HEK293 (cell line): ENCODE results near the gene LAMA4.

ENCODE experiments used
- CTCF ChIA-PET: fragments of 350-600 bp; formaldehyde crosslinking; extraction: SDS; loops from one replicate; lab custom pipeline; 2021; ENCODE audit warnings: antibody characterized with exemption; lab: Yijun Ruan, JAX
- POLR2A ChIA-PET: fragments of 300-600 bp; formaldehyde crosslinking; extraction: SDS; loops from one replicate; lab custom pipeline; 2020; ENCODE audit warnings: antibody characterized with exemption, inconsistent platforms; lab: Yijun Ruan, JAX
- H3K27ac ChIP-seq: fragments of 200-500 bp; sonication (Bioruptor generic); 2 replicates; pipeline ENCODE4 v1.5.1; 2014; ENCODE audit warnings: low read depth, low read length, control low read depth, inconsistent platforms; ENCODE audit errors: extremely low read depth
- H3K36me3 ChIP-seq, 2 experiments: fragments of 200-500 bp in 1 of 2; sonication (Bioruptor generic) in 1 of 2; 1 replicate in 1 of 2; 2 replicates in 1 of 2; pipeline ENCODE4 v1.5.1; 2014 to 2017; ENCODE audit warnings: inconsistent platforms in 2 of 2, low read length in 2 of 2; ENCODE audit not compliant: control insufficient read depth in 2 of 2, insufficient read depth in 1 of 2
- H3K4me1 ChIP-seq: fragments of 200-500 bp; sonication (Bioruptor generic); 2 replicates; pipeline ENCODE4 v1.5.1; 2014; ENCODE audit warnings: mild to moderate bottlenecking, low read length, inconsistent platforms; ENCODE audit not compliant: control insufficient read depth, insufficient read depth
- H3K4me3 ChIP-seq: 2 replicates; pipeline ENCODE4 v1.5.1; 2011; ENCODE audit warnings: low read depth, mild to moderate bottlenecking, control low read depth, low read length, moderate library complexity
- H3K9me3 ChIP-seq: fragments of 200-500 bp; sonication (Bioruptor generic); 2 replicates; pipeline ENCODE4 v1.5.1; 2014; ENCODE audit warnings: low read depth, low read length, inconsistent platforms; ENCODE audit not compliant: control insufficient read depth, insufficient read depth
- BCL11A ChIP-seq: fragments of 450-650 bp; formaldehyde crosslinking; IDR thresholded peaks from 2 replicates; pipeline ENCODE4 v1.5.1; 2016; ENCODE audit warnings: low read depth, missing biosample characterization, missing genetic modification characterization
- BCL11B ChIP-seq: fragments of 450-650 bp; formaldehyde crosslinking; IDR thresholded peaks from 2 replicates; pipeline ENCODE4 v1.5.1; 2016; ENCODE audit warnings: low read depth, missing biosample characterization, missing genetic modification characterization
- ELK4 ChIP-seq: IDR thresholded peaks from 2 replicates; pipeline ENCODE4 v1.6.1; 2011; ENCODE audit warnings: mild to moderate bottlenecking, low read depth, low read length, borderline replicate concordance
- FEZF1 ChIP-seq: fragments of 450-650 bp; formaldehyde crosslinking; IDR thresholded peaks from 2 replicates; pipeline ENCODE4 v1.5.1; 2016; ENCODE audit warnings: missing biosample characterization, missing genetic modification characterization
- GLIS1 ChIP-seq: fragments of 450-650 bp; formaldehyde crosslinking; IDR thresholded peaks from 2 replicates; pipeline ENCODE4 v1.5.1; 2016; ENCODE audit warnings: missing biosample characterization, missing genetic modification characterization
- OSR2 ChIP-seq: fragments of 450-650 bp; formaldehyde crosslinking; IDR thresholded peaks from 2 replicates; pipeline ENCODE4 v1.5.1; 2016; ENCODE audit warnings: missing biosample characterization, missing genetic modification characterization
- REPIN1 ChIP-seq: fragments of 450-650 bp; formaldehyde crosslinking; IDR thresholded peaks from 2 replicates; pipeline ENCODE4 v1.5.1; 2017; ENCODE audit warnings: missing biosample characterization, missing genetic modification characterization, low read depth
- TRIM28 ChIP-seq: IDR thresholded peaks from 2 replicates; pipeline ENCODE4 v1.6.1; 2011; ENCODE audit warnings: low read length, control low read depth, borderline replicate concordance
- YY2 ChIP-seq: fragments of 450-650 bp; formaldehyde crosslinking; IDR thresholded peaks from 2 replicates; pipeline ENCODE4 v1.5.1; 2016; ENCODE audit warnings: missing biosample characterization, missing genetic modification characterization
- ZBTB1 ChIP-seq: fragments of 450-650 bp; formaldehyde crosslinking; IDR thresholded peaks from 2 replicates; pipeline ENCODE4 v1.5.1; 2016; ENCODE audit warnings: missing biosample characterization, missing genetic modification characterization
- ZNF114 ChIP-seq: fragments of 450-650 bp; formaldehyde crosslinking; IDR thresholded peaks from 2 replicates; pipeline ENCODE4 v1.5.0; 2017; ENCODE audit warnings: missing biosample characterization, missing genetic modification characterization
- ZNF24 ChIP-seq: fragments of 450-650 bp; formaldehyde crosslinking; IDR thresholded peaks from 2 replicates; pipeline ENCODE4 v1.5.1; 2016; ENCODE audit warnings: missing biosample characterization, missing genetic modification characterization
- ZNF341 ChIP-seq: fragments of 450-650 bp; formaldehyde crosslinking; IDR thresholded peaks from 2 replicates; pipeline ENCODE4; 2016; ENCODE audit warnings: low read depth, missing biosample characterization, missing genetic modification characterization
- ZNF426 ChIP-seq: fragments of 450-650 bp; formaldehyde crosslinking; IDR thresholded peaks from 2 replicates; pipeline ENCODE4 v1.5.1; 2017; ENCODE audit warnings: missing biosample characterization, missing genetic modification characterization, mild to moderate bottlenecking, inconsistent platforms, moderate library complexity
- ZNF561 ChIP-seq: fragments of 450-650 bp; IDR thresholded peaks from 2 replicates; pipeline ENCODE4 v1.5.1; 2018; ENCODE audit warnings: missing biosample characterization, missing genetic modification characterization, borderline replicate concordance
- ZNF629 ChIP-seq: fragments of 450-650 bp; formaldehyde crosslinking; IDR thresholded peaks from 2 replicates; pipeline ENCODE4 v1.5.1; 2017; ENCODE audit warnings: missing biosample characterization, missing genetic modification characterization
- ZNF664 ChIP-seq: fragments of 450-650 bp; formaldehyde crosslinking; IDR thresholded peaks from 2 replicates; pipeline ENCODE4 v1.5.1; 2016; ENCODE audit warnings: missing biosample characterization, missing genetic modification characterization
- ZNF843 ChIP-seq: fragments of 450-650 bp; formaldehyde crosslinking; IDR thresholded peaks from 2 replicates; pipeline ENCODE4 v1.5.1; 2016; ENCODE audit warnings: missing biosample characterization, missing genetic modification characterization
- TF ChIP-seq, protein P1 (sequence below): fragments of 450-650 bp; formaldehyde crosslinking; IDR thresholded peaks from 2 replicates; pipeline ENCODE4 v1.5.1; 2017; ENCODE audit warnings: missing biosample characterization, missing genetic modification characterization

The LAMA4 gene

DNA sequence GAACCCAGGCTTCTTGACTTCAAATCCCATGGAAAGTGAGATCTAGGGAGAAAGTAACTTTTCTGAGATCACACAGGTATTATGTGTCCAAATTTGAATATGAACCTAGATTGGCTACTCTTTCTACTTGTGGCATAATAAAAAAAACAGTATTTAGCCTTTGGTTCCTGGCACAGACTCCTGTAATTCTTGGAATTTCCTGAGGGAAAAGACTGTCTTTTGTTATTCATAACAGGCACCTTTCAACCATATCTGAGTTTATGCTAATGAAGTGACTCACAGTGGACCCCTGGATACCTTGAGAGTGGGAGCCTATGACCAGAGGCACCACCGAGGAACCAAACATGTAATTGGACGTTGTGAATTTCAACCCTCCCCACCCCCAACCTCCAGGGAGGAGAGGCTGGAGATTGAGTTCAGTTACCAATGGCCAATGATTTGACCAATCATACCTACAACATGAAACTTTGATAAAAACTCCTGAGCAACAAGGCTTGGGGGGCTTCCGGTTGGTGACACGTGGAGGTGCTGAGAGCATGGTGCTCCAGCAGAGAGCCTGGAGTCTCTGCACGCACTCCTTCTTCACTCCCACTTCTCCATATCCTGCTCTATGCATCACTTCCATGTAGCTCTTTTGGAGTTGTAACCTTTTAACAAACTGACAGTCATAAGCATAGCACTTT, 48.8 kb downstream of the LAMA4 start:
- Histone ChIP-seq H3K4me1 (peaks cover 34% of the 10 kb centered on the region), H3K27ac (no peak overlapping the region), H3K36me3 (no peaks in the 10 kb centered on the region), H3K9me3 (no peaks in the 10 kb centered on the region), H3K4me3 (no peak overlapping the region)
- ChIA-PET POLR2A (interaction anchor here (1.2 kb wide), 1 partner anchor 47 kb away, joined by 3 read pairs; no protein-coding TSS in a partner anchor), CTCF (interaction anchor here (1.0 to 1.6 kb wide), 3 partner anchors 21 to 90 kb away, joined by 3 to 8 read pairs (median 3); no protein-coding TSS in a partner anchor)
- TF ChIP-seq BCL11B (tag by site-specific recombination) (no peak), ZNF24 (tag by site-specific recombination) (no peak), ZNF629 (no peak), YY2 (no peak), GLIS1 (tag by site-specific recombination) (no peak), ZNF426 (tag by site-specific recombination) (no peak), ZNF843 (tag by site-specific recombination) (no peak), BCL11A (tag by site-specific recombination) (no peak), ZNF561 (tag by site-specific recombination) (no peak), ELK4 (no peak), ZBTB1 (tag by site-specific recombination) (no peak)
- TF ChIP-seq, protein P1, sequence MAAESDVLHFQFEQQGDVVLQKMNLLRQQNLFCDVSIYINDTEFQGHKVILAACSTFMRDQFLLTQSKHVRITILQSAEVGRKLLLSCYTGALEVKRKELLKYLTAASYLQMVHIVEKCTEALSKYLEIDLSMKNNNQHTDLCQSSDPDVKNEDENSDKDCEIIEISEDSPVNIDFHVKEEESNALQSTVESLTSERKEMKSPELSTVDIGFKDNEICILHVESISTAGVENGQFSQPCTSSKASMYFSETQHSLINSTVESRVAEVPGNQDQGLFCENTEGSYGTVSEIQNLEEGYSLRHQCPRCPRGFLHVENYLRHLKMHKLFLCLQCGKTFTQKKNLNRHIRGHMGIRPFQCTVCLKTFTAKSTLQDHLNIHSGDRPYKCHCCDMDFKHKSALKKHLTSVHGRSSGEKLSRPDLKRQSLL: no peak

DNA sequence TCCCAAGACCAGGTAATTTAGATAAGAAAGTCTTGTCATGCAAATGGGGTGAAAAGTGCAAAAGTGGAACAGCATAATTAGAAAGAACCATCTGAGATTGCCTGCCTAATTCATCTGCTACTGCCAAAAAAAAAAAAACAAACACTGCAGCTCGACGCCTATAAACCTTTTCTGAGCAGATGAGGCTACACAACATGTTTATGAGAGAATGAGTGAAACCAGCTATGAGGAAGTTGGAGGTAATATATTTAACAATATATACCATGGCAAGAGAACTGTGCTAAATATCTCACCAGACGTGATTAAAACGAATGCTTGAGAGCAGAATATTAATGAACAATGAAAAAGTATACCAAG, 50.0 kb downstream of the LAMA4 start:
- Histone ChIP-seq H3K9me3 (no peaks in the 10 kb centered on the region), H3K27ac (no peak overlapping the region), H3K4me3 (no peak overlapping the region), H3K4me1 (peaks cover 34% of the 10 kb centered on the region), H3K36me3 (no peaks in the 10 kb centered on the region)
- ChIA-PET CTCF (interaction anchor here (0.6 to 1.6 kb wide), 6 partner anchors 19 to 91 kb away, joined by 3 to 8 read pairs (median 4); partner anchors contain the start of gene LAMA4), POLR2A (interaction anchor here (1.2 kb wide), 1 partner anchor 49 kb away, joined by 3 read pairs; no protein-coding TSS in a partner anchor)
- TF ChIP-seq ZNF341 (tag by site-specific recombination): 0 out of 2 replicates have a peak, but pooled peaks have one; percentile 15
- TF ChIP-seq ZNF664 (tag by site-specific recombination): peak; percentile 41; the same call in 1 of the 2 replicates
- TF ChIP-seq ZNF843 (tag by site-specific recombination): no peak
- peak; percentile 69 for TF ChIP-seq OSR2 (tag by site-specific recombination)
- TF ChIP-seq REPIN1 (tag by site-specific recombination): no peak
- TF ChIP-seq FEZF1 (tag by site-specific recombination): 0 out of 2 replicates have a peak, but pooled peaks have one; percentile 42

- CTCF ChIA-PET: interaction anchor here (0.6 to 1.6 kb wide), 5 partner anchors 23 to 92 kb away, joined by 3 to 8 read pairs (median 4); partner anchors contain the start of gene LAMA4
- H3K4me1 ChIP-seq: peaks cover 36% of the 10 kb centered on the region
- no peak for TF ChIP-seq ZNF114 (tag by site-specific recombination)
- peak; percentile 73; the same call in 1 of the 2 replicates for TF ChIP-seq TRIM28
- POLR2A ChIA-PET: interaction anchor here (1.2 kb wide), 1 partner anchor 49 kb away, joined by 3 read pairs; no protein-coding TSS in a partner anchor
- no peaks in the 10 kb centered on the region for H3K9me3 ChIP-seq
- no peaks in the 10 kb centered on the region for H3K36me3 ChIP-seq
- no peak overlapping the region for H3K4me3 ChIP-seq
- H3K27ac ChIP-seq: peak overlapping the region; percentile 71; the same call in 1 of the 2 replicates
Observed at GRCh38 chr6:112203577-112204349, 50.6 kb downstream of the LAMA4 start.
